ENCODE results near the gene KCNH3.

KCNH3 gene

DNA sequence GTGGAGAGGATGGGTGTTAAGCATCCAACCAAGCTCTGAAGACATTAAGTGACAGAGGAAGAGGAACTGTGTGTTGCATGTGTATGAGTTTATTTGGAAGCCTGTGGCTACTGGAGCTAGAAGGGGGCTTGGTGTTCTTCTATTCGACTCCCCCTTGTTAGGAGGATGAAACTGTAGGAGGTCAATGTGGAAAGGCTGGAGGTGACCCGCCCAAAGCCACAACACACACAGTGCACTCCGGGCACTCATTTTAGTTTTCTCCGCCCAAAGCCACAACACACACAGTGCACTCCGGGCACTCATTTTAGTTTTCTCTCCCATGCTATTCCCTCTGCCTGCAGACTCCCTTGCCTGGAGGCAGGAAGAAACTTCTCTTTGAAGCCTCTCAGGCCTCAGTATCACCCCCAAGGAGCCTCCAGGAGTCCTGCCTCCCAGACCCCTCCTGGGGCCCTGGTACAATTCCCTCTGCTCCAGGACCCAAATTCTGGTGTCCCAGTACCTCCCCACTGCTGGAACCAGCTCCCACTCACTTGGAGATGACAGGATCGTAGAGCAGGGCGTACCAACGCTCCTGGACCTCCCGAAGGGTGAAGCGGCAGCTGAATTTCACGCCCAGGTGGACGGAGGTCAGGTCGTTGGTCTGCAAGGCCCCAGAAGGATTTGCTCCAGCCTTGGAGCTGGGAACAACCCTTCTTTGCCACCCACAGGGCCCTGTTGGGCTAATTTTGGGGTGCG is 25.3 kb downstream of the KCNH3 start:
- no peak for DNase-seq

DNA sequence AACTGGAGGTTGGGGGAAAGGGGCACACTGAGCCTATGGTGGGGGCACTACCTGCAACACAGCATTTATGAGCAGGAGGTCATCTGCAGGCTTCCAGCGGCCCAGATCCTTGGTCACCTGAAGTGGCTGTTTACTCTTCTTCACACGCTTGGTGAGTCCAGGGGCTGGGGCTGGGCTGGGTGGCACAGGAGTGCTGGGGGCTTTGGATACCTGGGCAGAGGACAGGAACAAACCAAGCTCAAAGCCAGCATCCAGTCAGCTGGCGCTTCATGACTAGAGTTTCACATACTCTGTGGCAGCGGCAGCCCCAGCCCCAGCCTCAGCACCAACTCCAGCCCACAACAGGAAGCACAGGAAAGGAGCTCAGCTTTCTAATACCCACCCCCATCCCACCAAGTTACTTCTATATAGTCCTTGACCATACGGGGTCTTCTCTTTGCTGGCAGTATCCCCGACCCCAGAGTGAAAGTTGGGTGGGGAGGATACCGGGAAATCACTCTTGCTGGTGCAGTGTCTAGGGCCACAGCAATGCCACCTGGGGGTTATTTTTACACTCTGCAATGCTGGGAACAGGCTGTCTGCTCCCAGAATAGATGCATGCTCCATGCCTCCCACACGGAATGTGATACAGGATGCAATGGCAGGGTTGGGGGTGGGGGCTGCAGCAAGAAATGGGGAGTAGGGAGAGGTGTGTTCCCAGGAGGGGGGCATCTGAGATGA is 26.0 kb downstream of the KCNH3 start:
- no peak for DNase-seq

DNA sequence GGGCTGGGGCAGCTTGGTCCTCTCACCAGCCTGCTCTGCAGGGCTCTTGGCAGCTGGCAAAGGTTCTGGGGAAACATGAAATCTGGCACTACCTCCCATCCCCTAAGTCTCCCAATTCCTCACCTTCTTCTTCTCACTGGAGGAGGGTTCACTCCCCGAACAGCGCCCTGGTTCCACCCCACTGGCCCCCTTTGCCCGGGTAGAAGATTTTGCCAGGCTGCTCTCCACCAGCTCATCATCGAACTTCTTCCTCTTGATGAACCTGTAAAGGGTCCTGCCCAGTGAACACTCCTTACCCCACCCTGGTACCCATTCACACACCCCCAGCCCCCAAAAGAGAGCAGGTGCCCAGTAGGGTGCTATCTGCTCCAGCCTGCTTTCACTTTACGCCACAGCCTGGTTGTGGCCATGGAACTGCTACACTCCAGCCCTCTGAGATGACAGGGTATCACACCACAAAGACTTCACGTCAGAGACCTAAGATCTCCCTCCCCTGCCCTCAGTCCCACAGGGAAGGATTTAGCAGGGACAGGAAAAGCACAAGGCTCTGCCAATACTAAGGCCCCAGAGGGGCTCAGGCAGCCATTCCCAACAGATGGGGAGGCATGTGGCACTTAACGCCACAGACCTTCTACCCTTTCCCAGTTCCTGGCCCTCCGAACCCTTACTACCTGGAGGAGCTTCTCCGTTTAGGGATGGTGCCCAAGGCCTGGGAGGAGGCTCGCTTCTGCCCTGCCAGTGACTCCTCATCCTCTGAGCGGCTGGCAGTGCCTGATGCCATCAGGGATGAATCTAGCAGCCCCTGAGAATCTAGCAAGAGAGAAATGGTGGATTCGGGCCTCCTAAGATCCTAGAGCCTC is 26.8 kb downstream of the KCNH3 start:
- DNase-seq, result peak; percentile 19

DNA sequence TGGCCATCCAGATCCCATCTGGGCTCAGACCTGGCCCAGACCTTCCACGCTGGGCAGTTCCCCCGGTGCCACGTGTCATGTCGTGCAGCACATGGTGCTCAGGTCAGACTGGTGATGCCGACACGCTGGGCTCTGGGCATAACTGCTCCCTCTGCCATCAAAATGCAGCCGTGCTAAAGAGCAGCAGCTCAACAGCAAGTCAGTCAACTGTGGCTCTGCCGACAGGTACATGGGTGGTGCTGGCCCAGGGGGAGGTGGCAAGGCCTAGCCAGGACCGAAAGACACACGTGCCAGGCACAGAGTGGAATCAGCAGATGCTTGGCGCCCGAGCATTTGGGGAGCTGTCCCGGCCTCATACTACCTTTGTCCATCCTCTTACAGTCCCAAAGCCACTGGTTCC is 27.5 kb downstream of the KCNH3 start:
- no peak for DNase-seq

DNA sequence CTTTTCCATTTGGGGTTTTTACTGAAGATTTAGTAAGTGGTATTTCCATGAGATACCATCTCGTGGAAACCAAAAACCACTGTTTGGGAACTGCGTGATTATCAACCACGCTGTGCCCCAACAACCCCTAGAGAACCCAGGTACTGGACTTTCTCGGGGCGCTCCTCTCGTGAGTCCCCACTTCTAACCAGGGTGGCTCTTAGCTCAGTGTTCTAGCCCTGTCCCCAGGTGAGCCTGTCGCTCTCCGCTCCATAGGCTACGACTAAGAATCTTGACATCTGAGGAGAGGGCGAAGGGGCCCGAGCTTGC is 28.4 kb downstream of the KCNH3 start:
- no peak for DNase-seq

DNA sequence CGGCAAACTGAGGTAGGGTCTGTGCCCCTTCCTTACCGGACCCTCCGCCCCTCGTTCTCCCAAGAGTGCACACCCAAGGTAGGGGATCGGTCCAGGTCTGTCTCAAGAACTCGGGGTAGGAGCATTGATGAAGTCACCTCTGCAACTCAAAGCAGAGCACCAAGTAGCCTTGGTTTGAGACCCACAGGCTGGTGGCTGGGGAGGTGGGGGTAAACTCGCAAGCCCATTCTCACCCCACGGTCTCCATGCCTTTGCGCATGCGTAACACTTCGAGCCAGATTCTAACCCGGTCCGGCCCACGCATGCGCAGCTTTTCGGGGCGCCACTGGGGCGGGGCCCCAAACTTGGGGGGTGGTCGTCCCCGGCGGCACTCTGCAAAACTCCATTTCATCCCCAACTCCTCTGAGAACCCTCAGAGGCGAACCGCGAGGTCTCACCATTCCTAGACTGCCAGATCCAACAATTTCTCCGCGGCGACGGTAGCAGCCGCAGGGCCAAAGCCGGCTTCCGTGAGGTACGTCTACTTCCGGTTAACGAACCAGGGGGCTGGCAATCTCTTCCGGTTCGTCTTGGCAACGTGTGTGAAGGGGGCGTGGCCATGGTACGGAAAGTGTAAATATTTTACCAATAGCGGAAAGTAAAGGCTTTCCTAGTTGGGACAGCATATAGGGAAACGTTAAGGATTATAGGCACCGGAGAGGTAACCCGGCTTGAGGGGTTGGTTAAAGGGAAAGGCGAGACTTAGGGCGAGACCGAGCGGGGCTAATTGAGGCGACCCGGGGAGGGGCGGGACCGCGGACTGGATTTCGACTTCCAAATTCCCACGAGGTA is 29.0 kb downstream of the KCNH3 start, which contains the start of gene MCRS1:
Gene MCRS1, minus strand, starts transcription at position 532 of the 831 bp plus-strand sequence. CDS start 1,411 bp downstream, outside the sequence.
- peak; percentile 92 for DNase-seq

DNA sequence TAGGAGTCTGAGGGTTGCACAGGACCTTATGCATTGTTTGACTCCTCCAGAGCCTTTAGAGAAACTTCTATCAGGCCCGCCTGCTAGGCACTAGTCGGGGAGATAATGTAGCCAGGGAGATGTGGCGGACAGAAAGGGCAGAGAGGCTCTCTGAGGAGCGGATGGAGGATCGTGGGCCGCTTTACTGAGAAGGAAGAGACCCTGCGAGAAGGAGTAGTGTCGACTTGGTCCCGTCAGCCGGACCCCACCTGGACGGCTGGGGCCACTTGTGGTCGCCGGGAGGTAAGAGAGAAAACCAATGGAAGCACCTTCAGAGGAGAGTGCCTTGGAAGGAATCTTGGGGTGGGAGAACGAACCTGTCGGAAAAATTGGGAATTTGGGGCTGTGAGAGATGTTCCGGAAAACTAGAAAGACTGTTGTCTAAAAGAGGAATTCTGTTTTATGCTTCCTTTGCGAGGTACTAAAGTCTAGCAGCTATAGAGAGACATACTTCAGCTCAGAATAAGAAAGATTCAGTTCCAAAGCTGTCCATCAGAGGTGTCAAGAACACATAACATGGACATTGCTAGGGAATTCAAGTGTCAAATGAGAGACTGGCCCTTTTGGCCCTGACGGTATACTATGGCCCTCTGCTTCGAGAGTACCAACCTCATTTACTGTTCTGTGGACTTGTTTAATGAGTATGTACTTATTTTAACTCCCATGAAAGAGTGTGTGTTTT is 29.8 kb downstream of the KCNH3 start:
- DNase-seq, result no peak

DNA sequence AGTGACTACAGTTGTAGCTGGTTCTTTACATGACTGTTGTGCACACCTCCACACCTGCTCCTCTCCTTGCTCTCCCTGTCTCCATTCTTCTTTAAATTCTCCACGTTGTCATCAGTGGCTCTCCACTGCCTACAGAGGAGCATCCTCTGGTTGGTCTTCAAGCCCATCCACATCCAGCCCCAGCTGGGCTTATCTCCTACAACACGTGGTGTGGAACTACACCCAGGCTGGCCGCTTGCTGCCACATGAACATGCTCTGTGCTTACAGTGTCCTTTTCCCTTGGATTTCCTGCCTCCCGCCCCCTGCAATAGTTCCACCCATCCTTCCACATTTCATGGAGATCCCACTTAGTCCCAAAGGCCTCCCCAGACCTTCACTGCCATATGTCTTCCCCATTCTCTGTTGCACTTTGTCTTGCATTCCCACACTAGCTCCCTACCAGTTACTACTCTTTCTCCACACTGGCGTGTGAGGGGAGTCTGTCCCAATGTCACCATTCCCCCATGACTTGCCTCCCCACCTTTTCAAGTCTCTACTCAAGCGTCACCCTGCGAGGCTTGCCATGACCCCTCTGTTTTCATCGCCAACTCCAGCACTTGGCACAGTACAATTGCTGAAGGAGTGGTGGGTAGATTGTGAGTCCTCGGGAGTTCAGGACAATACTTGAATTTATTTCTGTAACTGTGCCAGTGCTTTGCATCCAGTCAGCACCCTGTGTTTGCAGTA is 38.9 kb downstream of the KCNH3 start:
- DNase-seq, result no peak

DNA sequence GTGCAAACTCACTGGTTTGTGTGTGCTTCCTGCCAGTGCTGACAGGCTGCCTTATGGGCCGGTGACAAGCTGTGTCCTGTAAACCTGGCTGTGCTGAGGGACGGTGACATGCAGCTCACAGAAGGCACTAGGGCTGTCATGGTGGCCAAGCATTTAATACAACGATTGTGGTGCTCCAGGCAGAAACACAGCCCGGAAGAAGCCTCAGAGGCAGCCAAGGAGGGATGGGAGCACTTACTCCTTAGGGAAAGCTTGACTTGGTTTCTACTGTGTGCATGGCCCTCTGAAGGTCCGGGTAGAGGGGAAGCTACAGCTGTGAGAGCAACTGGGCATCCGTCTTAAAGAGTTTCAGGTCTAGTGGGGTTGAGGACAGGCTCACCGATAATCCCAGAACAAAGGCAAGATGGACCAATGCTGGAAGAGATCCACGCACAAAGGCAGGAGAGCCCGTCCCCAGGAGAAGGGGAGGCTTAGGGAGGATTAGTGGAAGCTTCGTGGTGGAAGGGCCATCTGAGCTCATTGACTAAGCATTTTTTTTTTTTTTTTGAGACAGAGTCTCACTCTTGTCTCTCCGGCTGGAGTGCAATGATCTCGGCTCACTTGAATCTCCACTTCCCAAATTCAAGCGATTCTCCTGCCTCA is 39.8 kb downstream of the KCNH3 start:
- DNase-seq, result no peak

DNA sequence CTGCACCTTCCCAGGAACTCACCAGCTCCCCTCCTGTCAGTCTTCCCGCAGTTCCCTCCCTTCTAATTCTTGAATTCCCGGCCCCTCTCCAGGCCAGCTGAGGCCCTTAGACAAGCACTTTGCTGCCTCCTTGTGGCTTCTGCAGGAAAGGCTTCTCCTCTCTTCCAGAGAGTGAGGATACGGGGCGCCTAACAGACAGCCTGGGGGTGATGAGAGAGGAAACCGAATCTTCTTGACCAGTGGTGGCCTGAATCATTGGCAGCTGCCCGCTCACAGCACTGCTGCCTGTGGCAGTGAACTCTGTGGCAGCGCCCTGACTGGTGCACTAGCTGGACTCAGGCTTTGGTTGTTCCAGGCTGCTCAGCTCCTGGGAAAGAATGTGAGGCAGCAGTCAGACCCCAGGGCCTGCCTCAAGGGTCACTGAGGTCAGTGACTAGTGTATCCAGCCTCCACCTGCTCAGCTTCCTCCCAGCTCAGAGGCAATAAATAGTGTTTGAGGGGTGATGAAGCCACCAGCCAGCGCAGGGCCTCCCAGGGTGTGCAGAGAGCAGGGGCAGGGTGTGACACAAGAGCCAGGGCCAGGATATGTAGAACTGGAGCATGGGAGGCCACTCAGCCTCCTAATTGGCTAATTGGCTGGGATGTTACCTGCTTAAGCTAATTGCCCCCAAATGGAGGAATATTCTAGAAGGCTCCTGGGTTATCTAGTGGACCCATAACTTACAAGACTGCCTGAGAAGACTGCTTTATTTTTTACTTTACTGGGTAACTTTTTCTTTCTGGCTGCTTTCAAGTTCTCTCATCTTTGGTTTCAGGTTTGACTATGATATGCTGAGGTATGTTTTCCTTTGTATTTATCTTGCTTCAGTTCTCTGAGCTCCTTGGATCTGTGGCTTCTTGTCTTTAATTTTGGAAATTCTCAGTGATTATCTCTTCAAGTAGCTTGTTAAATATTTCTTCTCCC is 42.0 kb downstream of the KCNH3 start:
- DNase-seq, result peak; percentile 79

DNA sequence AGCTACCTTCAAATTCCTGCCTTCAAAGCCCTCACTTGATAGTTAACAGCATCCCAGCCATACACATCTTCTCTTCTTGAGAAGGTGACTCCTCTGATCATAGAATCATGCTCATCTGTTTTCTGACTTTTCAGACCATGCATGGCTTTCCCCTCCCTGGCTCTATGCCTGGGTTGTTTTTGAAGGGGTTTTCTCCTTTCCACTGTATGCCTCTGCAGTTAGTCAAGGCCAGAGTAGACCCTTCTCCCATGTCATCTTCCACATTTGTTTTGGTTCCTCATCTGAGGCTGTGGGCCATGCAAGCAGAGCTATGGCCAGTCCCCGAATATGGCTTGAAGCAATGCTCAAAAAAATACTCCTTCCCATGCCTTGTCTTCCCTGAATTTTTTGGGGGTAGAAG is 43.4 kb downstream of the KCNH3 start:
- DNase-seq, result no peak

DNA sequence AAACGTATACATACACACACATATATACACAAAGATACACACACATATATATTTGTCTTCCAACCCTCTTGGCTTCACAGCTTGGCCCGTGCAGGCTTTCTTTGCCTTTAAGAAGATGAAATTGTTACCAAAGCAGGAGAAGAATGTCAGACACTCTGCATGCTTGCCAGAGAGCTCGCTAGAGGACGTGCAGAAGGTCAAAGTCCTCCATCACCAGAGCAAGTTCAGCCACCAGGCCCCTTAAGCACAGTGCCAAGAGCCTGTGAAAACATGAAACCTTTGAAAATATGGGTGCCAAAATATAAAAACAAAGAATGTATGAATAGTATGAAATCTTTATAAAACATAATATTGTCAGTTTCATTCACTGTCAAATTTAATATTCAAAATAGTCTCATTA is 44.0 kb downstream of the KCNH3 start:
- DNase-seq, result peak; percentile 73

DNA sequence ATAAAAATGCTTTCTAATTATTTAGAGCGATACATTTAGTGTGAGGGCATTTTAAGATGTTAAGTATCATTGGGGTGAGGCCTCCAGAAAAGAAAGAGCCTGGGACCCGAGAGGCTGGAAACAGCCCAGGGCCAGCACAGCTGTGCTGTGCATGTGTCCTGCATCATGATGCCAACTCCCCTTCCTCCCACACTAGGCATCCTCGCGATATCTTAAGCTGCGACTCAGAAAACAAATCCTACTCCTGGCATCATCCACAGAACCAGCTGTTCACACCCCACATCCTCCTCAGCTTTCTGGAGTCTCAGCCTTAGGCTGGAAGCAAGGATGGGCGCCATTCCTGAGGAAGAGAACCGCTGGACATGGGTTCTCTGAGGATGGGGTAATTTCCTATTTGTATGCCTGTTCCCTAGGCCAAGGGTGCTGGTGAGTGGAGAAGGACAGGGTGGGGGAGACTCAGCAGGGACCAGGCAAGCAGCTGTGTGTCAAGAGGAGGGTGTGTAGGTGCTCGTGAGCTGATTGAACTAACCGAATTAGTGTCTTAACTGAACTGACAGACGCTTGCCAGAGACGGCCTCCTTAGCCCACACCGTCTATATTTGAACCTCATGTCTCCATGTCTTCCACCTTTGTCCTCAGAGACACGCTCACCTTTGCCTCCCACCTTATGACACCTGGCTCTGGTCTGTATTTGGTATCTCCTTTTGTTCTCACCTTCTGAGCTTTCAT is 44.7 kb downstream of the KCNH3 start:
- DNase-seq, result peak; percentile 69

DNA sequence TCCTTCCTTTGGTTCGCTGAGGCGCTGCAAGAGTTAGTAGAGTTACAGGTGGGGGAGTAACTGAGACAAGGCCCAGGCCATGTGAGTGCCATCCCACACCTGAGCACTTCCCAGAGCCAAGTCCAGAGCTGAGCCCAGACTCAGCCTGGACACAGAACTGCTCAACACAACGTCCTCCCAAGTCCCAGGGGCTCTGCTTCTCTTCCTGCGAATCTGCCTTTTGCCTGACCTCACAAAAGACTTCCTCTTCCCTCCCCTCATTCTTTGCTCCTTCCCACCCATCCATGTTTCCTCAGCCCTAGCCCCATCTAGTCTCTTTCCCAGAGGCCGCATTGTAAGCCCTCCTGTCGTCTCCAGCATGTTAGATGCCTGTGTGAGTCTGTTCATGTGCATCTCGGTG is 45.8 kb downstream of the KCNH3 start:
- no peak for DNase-seq

DNA sequence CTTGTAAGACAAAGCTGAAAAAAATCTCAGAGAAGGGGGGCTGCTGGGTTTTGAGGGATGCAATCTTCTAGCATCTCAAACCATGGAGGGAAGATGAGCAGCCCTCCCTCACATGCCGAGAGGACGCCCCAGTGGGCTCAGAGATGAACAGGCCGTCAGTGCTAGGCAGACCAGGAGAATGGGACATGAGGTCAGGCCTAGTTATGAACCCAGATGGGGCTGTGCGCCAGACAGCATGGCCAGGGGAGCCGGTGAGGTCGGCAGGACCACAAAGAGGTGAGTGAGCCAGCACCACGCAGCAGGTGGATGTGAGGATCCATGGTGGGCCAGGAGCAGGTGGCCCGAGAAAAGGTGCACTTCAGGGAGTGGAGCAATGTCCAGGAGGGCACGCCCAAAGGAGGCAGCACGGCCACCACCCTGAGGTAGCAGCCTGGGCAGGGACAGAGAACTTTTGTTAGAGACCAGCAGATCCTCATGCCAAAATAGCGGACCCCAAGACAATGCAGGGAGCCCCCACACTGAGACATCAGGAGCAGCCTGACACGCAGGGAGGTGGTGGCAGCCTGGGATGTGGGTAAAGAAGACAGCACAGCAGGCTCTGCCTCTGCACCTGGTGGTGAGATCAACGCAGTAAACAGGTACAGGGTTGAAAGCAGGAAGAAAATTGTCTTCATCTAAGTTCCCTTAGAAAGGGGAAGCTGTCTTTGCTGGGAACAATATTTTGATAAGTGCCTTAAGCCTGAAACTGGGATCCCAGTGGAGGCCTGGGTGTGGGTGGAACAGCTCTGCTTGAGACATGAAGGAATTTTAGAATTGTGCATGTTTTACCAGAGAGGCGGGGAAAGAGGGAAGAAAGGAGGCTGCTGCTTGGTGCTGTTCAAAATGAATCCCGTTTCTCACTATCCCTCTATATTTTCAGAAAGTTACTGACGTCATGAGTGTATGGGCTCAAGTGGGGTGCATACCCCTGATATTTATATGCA is 46.9 kb downstream of the KCNH3 start:
- DNase-seq, result no peak

DNA sequence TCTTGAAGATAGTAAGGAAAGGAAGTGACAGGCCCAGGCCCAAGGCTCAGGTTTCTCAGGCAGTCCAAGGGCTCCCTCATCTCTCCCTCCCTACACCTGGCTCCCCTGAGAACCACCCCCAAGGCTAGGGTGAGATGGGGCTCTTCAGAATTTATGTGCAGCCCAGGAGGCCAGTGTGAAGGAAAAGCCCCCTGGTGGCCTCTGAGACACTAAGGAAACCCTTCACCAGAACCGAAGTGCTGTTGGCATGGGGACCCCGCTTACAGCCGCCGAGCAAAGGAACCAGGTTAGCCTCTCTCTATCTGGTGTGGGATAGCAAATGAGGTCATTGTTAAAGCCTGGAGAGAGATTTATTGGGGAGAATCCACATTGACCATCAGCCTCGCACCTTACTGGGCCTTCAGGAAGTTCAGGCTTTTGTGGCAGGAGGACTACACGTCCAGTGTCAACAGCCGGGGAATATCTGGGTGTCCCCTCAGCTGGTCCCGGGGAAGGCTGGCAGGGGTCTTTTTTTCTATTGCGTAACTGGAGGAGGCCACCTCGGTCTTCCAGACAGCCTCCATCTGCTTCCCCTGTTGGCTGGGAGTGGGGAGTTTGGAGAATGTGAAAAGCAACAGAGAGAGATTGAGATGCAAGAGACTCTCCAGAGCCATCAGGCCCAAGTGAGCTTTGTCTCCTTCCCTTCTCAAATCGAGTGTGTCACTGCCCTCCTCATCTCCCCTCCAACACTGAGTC is 48.5 kb downstream of the KCNH3 start:
- DNase-seq, result no peak

DNA sequence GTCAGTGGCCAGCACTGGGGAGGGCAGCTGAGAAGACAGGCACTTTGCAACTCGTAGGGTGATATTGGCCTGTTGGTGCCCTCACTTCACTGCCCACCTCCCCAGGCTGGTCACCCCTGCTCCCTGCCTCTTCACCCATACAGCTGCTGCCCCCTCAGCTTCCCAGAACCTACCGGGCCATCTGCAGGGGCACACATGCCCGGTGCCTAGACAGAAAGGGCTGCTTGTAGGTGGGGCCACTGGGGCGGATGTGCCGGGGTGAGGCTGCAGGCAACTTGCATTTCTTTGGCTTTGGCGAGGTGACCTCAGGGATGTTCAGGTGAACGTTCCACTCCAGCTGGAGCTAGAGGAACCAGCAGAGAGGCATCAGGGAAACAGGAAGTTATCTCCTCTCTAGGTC is 49.5 kb downstream of the KCNH3 start:
- DNase-seq, result no peak
